Non-pigmented ciliary epithelial cell (primary cell): ENCODE results near the gene PRR23E.

Experiments
- DNase-seq: peaks from one replicate; pipeline ENCODE4 v3.0.0-alpha.2; 2010; ENCODE audit warnings: low read depth

Gene PRR23E

DNA sequence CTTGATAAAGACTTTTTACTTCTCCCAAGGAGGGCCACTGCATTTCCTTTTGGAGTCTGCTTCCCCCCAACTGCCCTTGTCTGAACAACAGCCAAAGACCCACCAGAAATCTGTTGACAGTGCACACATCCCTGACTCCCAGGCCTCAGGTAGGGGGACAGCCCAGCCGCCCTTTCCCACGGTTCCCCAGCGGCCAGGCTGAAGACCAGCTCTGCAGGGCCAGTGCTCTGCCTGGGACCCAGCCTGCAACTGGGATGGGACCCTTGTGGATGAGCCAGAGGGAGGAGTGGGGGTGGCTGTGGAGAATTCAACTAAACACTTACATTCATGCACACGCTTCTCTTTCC is 8.1 kb upstream of the PRR23E start:
- DNase-seq, result no peak

DNA sequence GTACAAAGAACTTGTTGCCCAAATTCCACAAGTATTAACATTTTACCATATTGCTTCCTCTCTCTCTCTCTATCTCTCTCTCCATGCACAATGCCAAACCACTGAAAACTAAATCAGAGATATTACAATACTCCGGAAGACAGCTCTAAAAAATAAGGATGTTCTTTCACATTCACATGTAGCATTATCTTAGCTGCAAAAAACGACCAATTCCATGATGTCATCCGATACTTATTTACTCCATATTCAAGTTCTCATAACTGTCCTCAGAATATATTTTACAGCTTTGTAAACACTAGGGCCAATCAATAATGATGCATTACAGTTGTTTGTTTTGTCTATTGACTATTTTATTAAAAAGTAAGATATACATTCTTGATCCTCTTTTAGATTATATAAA is 7.7 kb upstream of the PRR23E start:
- no peak for DNase-seq

DNA sequence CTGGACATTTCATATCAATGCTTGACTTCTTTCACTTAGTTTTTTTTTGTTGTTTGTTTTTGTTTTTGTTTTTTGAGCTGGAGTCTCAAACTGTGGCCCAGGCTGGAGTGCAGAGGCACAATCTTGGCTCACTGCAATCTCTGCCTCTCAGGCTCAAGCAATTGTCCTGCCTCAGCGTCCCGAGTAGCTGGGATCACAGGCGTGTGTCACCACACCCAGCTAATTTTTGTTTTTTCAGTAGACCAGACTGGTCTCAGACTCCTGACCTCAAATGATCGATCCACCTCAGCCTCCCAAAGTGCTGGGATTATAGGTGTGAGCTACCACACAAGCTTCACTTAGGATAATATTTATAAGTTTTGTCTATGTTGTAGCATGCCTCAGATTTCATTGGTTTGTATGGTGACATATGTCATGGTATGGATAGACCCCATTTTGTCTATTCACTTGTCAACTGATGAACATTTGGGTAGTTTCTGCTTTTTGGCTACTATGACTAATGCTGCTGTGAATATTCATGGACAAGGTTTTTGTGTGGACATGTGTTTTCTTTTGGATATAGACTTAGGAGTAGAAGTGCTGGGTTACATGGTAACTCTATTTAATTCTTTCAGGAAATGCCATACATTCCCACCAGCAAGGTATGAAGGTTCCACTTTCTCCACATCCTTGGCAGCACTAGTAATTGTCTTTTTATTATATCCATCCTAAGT is 6.8 kb upstream of the PRR23E start:
- DNase-seq, result no peak

DNA sequence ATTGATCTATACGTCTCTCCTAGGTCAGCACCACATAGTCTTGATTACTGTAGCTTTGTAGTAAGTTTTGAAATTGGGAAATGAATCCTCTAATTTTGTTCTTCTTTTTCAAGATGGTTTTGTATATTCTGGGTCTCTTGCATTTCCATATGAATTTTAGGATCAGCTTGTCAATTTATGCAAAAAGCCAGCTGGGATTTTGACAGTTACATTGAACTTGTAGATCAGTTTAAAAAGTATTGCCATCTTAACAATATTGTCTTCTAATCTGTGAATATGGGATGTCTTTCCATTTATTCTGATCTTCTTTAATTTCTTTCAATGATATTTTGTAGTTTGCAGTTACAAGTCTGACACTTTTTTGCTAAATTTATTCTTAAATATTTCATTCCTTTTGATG is 5.6 kb upstream of the PRR23E start:
- no peak for DNase-seq

DNA sequence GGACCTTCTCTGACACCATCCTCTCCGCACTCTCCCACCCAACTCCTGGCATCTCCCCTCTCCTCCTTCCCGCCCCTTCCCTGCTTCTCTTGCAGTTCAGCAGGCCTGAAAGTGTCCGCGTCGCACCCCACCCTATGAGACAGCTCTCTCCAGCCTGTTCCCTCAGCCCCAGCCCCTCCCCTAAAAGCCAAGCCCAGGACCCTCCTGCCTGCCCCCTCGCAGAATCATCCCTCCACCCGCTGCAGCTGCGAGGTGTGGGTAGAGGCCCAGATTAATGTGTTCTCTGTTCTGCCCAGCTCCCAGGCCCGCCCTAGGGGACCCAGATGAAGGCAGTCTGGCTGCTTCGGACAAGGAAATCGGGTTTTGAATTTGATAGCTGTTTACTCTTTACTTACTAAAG is 410 bp downstream of the PRR23E start:
- DNase-seq, result no peak

DNA sequence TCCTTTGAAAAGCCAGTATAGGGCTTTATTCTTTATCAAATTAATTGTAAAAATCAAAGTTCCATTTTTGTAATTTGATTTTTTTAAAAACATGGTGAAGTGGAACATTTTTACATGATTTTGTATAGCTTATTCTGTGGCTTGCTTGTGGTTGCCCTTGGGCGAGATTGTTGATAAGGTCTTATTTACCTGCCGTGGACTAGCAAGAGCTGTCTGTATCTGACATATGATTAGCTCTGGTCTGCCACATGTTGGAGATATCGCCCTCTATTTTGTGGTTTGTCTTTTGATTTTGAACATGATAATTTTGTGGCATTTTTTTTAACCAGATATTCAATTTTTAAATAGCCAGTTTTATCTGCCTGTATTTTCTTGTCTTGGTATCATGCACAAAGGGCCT is 844 bp downstream of the PRR23E start:
- no peak for DNase-seq

DNA sequence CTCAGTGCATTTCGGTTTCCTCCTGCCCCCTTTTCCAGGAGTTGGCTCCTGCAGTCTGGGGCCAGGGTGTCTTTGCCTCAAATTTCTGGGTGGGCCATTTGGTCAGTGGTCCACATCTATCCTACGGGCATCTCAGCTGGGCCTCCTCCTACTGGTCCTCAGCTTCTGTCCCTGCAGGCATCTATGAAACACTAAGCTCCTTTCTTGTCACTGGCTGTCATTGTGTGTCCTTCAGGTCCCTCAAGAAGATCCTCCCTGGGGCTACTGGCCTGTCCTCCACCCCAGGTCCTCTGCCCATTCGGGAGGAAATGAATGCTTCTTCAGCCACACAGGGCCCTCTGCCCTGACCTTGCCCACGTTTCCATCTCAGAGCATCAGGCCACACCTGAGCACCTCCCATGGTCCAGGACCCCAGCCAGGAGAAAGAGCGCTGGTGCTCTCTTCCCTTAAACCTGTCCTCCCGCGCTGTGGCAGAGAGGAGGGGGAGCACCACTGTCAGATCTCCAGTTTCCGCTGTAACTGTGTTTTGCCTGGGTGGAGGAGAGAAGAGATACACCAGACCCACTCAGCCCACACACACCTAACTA is 1.8 kb downstream of the PRR23E start:
- DNase-seq, result no peak

DNA sequence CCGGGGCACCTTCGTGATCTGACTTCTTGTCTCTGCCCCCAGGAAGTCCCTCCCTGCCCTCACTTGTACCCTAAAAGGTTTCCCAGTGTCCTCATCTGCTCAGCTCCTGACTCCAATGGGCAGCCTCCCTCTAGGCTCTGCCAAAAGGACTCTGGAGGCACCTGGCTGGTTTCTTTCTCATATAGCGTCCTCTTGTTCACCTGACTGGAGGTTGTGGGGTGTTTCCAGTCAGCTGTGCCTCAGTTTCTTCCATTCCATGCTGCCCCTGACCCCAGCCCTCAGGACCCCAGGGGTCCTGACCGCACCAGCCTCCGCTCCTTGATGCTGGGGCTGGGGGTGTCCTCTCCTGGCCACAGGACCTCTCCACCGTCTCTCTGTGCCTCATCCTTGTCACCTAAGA is 2.5 kb downstream of the PRR23E start:
- no peak for DNase-seq

DNA sequence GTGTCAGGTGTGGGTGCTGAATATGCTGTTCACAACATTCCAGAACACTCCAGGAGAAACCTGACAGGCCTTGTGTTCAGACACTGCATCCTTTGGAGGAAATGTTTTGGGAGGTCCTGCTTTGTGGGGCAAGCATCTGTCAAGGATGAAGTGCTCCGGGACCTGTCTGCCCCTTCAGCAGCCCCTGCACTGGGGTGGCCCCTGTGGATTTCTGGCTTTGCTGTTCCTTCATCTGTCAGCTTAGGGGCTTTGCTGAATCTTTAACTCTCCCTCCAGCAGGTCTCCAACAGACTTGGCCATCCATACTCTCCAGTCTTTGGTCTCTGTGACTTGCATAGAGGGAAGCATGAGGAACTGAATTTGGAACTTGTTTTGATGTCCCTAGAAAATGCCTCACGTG is 3.1 kb downstream of the PRR23E start:
- DNase-seq, result no peak

DNA sequence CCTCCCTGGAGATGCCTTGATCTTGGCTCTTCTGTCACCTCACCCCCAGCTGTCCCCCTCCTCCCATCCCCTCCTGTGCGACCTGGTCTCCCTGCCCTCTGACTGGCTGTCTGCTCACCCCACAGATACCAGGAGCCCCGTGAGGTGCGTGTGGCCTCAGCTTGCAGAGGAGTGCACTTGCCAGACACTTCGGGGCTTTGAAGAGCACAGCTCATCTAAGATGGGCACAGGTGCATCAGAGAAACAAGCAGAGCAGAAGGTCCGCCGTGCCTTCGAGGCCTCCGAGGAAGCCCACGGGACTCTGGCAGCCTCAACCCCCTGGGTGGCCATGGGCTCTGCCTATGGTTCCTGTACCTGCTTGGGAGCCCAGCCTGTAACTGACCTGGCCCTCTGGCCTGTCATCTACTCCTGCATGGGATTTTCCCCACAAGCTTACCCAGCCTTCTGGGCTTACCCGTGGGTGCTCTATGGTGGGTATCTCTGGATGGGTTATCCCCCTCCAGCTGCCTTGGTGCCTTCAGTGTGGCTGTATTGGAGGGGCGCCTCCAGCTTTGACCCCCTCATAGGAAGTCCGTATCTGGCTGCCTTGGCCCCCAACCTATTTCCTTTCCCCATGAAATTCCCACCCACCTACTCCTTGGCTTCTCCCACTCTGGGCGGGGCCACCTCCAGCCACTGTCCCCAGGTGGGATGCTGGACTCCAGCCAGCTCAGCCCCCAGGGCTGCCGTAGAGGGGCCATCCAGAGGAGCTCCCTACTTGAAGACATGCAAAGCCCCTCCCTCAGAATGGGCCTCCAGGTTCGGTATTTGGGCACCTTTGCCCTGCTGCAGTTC is 3.8 kb downstream of the PRR23E start:
- no peak for DNase-seq

DNA sequence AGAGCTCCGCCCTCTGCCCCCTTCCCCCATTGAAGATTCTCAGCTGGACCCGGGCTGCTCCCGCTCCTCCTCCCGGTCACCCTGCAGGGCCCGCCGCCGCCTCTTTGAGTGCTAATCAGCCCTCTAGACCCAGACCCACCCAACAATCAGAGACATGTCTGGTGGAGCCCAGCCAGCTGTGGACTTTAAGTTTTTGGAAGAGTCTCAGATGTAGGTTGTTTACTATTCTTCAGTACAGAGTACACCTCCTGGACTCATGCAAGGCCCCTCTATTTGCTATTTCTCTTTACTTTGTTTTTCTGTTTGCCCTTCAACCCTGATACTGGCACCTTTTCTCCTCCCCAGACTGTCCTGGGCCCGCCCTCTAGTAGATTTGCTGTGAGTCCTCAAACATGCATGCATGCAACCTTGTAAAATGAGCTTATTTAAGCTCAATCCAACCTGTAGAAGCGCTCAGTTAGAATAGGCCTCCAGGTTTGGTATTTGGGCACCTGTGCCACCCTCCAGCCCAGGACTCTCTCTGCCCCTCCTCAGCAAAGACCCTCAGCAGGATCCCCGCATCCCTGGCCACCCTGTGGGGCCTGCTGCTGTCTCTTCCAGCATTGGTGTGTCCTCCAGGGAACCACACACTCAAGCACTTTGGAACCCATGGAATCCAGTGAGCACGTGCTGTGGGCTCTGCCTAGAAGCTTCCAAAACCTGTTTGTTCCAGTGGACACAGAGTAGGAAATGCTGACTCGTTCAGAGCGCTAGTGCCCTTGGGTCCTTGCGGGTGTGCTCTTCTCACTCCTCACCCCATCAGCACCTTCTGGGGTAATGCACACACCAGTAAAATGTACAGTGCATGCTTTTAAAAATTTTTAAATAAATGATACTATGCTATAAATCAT is 4.6 kb downstream of the PRR23E start:
- no peak for DNase-seq

DNA sequence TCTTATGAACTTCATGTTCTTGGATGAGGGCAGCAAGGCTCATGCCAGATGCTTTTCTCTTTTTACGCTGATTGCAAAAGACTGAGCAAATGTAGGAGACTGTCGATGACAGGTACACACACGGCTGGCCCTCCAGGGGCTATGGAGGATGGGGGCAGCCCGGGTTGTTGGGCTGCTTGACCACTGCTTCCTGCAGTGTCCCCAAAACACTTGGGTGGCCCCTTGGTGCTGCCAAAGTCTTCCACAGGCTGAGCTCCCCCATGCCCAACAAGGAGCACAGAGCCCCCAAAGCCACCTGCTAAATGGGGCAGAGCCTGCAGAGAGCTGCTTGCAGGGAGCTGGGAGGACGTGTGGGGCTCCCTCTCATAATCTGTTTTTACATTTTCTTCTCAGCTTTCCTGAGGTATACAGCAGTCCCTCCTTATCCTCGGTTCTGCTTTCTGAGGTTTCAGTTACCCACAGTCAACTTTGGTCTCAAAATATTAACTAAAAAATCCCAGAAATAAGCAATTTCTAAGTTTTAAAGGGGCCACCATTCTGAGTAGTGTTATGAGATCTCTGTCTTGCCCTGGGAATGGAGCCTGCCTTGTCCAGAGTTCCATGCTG is 7.3 kb downstream of the PRR23E start:
- DNase-seq, result no peak

DNA sequence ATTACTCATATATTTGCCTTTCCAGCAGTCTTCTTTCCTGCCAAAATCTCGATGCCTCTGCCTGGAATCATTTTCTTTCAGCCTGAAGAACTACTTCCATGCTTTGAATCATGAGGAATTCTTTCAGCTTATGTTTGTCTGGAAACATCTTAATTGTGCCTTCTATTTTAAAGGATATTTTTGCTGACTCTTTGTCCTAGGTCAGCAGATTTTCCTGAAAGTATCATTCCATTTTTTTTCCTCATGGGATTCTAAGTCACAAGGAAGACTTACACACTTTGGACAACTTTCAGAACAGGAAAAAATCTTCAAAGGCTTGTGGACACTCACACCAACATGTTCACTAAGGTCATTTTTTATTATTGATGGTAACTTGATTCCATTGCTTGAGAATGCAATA is 10.1 kb downstream of the PRR23E start:
- no peak for DNase-seq

DNA sequence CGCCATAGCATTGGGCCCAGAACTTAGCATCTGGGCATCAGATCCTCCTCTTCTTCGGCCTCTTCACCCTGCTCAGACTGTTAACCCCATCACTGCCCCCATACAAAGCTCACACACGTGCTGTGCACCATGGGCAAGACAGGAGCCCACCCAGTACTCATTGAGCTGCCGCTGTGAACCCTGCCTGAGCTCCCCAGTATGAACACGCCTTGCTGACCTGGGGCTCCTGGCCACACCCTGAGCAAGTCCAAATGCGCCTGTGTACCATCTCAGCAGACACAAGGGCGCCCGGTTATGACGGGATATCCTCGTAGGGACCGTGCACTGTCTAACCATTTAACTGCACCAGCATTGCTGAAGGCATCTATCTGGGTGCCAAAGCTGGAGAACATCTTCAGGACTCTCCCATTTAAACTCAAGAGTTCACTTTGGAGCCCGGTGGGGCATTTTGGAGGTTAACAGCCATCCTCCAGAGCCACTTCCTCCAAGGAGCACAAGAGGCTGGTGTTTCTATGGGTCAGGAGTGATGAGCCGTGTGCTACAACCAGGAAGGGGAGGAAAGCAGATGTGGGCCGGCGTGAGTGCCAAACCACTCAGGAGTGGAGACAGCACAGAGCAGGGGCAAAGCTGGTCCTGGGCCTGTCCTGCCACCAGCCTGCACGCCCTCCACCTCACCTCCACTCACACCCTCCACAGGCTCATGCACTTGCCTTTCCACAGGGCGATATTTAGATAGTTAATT is 12.1 kb downstream of the PRR23E start:
- no peak for DNase-seq

DNA sequence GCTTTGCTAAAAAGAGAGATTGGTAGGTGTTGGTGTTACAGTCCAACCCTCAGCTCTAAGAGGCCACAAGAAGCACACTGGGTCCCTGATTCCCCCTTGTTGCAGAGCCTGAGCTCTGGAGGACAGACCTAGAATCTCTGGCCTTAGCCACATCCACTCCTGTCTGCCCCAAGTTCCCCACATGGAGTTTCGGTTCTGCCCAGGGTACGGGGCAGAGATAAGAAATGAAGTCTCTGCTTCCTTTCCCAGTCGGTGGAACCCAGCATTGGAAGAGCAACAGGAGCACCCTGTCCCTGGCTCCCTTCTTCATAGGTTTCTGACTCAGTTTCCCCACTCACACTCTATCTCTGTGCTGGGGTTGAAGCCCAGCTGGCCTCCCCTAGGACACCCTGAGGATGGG is 13.2 kb downstream of the PRR23E start:
- no peak for DNase-seq

DNA sequence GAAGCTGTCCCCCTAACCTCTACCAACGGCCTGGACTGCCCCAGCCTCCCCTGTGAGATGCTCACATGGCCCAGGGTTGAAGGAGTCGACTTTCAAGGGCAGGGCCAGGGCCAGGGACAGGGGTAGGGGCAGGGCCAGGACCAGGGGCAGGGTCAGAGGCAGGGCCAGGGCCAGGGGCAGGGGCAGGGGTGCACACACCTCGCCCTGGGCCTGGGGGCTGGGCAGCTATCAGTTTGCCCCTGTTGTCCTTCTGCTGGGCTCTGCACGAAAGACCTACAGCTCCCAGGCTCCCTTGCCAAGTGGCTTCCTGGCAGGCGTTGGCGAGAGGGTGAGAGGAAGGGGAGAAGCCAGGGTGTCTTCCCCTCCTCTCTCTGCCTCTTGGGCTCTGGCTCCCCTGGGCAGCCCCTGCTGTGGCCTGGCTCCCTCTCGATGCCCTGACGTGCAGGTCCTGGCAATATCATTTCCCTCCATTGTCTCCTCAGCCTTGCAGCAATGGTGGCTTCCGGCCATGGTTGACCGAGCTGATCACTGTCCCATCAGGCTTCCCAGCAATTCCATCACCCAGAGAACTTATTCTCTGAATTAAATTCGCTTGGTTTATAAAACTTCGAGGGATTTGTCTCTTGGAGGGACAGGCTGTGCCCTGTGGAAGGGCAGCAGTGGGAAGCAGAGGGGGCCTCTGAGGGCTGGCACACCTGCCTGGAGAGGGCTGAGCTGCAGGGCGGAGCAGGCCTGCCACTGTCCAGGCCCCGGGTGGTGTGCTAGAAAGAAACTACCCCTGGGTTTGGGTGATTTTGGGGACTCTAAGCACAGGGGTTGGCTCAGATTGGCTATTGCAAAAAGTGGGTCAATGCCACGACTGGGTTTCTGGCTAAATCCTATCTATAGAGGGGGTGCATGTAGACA is 13.9 kb downstream of the PRR23E start:
- no peak for DNase-seq

DNA sequence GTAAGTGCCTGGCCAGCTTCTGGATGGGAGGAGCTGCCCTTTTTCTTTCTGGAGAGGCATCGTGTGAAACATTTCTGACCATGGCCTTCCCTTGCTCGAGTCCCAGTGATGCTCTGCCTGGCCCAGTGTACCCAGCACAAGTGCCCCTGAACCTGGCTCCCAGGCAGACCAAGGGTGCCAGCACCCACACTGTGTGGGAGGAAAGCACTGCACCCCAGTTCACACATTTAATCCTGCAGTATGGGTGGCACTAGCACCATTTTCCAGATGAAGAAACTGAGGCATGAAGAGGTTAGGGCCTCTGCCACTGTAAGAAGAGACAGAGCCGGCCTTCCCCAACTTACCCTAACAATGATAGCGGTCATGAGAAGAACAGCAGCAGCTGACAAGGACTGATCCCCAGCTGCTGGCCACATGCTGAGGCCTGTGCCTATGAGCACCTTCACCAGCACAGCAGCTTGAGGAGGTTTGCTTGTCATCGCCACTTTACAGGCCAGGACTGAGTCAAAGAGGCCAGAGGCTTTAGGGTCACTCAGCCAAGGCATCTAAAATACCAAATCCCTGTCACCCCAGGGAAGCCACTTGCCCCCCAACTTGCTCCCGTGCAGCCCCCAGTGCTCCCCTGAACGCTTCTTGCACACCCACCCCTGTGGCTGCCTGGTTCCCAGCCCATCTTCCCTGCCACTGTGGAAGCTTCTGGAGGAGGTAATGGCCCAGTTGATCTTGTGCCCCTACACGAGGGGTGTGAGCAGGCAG is 15.0 kb downstream of the PRR23E start:
- DNase-seq, result no peak

DNA sequence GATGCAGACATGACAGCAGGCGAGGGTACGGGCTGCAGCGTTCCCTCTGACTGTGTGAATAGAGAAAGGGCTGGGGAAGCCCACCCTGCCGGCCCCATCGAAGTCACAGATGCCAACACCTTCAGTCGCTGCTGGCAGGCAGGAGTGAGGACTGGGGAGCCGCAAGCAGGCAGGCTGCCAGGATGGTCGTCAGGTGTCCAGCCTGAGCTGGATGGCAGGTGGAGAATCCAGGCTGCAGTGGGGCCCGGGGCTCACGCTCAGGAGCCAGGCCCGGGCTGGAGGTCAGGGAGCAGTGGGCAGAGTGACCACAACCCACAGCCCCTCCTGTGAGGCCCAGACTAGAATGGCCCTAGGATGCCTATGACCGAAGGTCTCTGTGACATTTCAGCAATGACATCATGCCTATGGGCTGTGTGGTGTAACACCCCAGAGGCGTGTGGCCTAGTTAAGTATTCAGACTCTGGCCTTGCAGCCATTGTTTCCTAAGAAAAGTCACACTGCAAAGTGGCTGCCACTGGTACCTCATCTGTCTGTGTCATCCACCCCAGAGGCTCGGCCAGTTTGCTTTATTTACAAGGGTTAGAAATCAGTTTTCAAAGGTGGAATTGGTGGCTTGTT is 15.7 kb downstream of the PRR23E start:
- no peak for DNase-seq
